ENCODE data around the gene P2RY2. TPM values are rescaled to one million over a fixed set of nuclear protein-coding genes. Genes with fewer than 3 reads are reported as not detected.

P2RY2 gene
- total RNA-seq, 4 donors from 2014 or later, result 0.17 to 0.57 TPM; not detected in 2

DNA sequence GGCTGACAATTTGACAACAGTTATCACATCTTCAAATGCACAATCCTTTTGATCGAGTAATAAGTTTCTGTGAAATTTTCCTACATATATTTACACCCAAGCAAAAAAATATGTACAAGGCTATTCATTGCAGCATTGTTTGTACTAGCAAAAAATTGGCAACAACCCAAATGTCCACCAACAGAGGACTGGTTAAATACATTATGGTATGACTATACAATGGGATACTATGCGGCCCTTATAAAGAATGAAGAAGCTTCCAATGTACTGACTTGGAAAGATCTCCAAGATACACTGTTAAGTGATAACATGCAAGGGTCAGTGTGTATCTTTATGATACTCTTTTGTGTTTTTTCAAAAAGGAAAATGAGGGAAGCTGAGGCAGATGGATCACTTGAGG lies 8.2 kb upstream of the P2RY2 start:
- TF ChIP-seq, protein P1, sequence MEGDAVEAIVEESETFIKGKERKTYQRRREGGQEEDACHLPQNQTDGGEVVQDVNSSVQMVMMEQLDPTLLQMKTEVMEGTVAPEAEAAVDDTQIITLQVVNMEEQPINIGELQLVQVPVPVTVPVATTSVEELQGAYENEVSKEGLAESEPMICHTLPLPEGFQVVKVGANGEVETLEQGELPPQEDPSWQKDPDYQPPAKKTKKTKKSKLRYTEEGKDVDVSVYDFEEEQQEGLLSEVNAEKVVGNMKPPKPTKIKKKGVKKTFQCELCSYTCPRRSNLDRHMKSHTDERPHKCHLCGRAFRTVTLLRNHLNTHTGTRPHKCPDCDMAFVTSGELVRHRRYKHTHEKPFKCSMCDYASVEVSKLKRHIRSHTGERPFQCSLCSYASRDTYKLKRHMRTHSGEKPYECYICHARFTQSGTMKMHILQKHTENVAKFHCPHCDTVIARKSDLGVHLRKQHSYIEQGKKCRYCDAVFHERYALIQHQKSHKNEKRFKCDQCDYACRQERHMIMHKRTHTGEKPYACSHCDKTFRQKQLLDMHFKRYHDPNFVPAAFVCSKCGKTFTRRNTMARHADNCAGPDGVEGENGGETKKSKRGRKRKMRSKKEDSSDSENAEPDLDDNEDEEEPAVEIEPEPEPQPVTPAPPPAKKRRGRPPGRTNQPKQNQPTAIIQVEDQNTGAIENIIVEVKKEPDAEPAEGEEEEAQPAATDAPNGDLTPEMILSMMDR (IDR thresholded peaks at IDR 0.05; ENCODE audit: low read depth), result no peak

DNA sequence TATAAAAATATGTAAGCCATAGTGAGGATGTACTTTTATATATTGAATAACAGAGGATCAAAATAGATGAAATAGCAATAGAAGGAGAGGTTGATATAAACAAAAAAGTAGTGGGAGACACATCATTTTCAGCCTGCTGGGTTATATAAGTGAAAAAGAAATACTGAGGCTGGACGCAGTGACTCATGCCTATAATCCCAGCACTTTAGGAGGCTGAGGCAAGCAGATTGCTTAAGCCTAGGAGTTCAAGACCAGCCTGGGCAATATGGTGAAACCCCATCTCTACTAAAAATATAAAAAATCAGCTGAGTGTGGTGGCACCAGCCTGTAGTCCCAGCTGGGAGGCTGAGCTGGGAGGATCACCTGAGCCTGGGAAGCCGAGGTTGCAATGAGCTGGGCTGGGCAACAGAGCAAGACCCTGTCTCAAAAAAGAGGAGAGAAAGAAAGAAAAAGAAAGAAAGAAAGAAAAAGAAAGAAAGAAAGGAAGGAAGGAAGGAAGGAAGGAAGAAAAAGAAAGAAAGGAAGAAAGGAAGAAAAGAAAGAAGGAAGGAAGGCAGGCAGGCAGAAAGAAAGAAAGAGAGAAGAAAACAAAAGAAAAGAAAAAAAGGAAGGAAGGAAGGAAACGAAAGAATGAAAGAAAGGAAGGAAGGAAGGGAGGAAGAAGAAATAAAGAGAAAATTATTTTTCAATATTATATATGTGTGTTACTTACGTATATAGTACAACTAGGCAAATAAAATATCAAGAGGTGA lies 7.0 kb upstream of the P2RY2 start:
- TF ChIP-seq, protein P1 (IDR thresholded peaks at IDR 0.05; ENCODE audit: low read depth), result no peak

DNA sequence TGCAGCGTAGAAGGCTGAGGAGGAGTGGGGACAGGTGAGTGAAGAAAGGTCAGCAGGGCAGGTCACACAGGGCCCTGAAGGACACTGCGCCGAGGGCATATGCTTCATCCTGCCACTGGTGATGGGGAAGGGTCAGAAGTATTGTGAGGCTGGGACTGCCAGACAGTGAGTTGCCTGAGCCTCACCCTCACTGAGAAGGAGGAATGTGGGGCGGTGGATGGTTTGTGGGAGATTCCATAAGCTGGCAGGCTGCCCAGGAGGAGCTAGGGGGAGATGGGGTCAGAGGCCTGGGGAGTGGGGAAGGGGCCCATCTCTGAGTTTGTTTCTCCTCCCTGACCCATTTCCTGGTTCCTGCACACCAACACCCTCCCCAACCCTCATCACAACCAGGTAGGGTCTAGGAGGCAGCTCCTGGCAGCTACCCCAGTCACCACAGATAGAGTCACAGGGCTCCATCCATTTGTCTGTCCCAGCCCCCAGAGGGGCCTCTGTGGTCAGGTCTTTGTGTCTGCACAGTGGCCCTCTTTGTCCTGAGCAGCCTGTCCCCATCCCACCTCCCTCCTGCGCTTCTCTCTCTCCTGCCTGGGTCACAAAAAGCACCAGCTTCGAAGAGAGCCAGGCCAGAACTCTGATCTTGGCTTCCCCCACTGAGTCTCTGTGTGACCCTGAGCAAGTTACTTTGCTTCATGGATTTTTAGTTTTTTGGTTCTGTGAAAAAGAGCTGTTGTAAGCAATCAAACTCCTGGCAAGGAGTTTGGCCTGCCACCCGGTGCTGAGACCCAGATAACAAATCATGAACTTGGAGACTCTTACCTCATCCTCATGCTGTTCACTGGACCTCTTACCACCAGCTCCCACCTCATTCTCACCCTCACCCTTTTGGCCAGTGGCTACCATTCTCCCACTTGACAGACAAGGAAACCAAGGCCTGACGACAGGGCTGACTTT lies 4.6 kb upstream of the P2RY2 start:
- TF ChIP-seq, protein P1 (IDR thresholded peaks at IDR 0.05; ENCODE audit: low read depth), result no peak

DNA sequence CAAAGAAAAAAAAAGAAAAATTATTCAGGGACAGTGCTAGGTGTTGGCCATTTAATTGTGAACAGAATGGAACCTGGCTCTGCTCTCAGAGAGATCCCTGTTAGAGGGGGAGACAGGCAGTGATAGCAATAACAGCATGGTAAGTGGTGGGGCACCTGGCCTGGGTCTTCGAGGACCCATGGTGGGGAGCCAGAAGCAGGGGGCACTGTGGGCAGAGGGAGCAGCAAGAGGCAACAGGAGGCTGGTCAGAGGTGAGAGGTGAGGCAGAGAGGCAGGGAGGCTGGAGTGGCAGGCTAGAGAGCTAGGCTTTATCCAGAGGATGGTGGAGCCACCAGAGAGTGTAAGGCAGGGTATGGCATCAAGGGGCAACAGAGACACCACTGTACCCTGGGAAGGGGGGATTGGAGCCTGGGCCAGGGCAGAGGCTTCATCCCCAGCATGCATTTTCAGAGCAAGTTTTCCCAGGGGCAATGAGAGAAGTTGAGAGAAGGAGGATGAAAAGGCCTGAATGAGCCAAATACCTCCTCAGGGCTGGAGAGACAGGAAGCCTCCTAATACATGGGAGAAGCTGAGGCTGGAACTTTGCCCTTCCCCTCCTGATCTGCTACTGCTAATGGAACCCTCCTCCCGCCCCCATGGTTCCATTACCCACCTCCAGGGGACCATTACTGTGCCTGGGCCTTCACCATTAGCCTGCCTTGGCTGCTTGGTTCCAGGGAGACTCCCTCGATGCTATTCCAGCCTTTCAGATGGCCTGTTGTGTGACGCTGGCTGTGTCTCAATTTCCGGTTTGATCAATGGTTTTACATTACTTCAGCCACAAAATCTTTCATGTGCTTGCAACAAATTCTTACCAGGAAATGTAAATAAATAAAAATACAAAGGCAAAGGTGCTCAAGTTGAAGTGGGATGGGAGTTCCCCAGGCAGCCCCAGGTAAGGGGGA lies 2.6 kb upstream of the P2RY2 start:
- TF ChIP-seq, protein P1 (IDR thresholded peaks at IDR 0.05; ENCODE audit: low read depth), result no peak

DNA sequence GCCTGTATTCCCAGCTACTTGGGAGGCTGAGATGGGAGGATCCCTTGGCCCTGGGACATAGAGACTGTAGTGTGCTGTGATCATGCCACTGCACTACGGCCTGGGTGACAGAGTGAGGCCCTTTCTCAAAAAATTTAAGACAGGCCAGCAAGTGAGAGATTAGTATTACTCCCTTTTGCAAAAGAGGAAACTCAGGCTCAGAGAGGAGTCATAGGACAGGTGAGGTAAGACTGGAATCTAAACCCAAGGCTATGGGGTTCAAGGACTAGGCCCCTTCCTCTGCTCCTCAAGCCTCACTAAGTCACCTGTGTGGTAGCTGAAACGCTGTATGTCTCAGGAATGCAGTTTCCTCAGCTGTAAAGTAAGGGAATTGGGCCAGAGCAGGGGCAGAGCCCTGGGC lies 1.6 kb upstream of the P2RY2 start:
- TF ChIP-seq, protein P1 (IDR thresholded peaks at IDR 0.05; ENCODE audit: low read depth), result no peak

DNA sequence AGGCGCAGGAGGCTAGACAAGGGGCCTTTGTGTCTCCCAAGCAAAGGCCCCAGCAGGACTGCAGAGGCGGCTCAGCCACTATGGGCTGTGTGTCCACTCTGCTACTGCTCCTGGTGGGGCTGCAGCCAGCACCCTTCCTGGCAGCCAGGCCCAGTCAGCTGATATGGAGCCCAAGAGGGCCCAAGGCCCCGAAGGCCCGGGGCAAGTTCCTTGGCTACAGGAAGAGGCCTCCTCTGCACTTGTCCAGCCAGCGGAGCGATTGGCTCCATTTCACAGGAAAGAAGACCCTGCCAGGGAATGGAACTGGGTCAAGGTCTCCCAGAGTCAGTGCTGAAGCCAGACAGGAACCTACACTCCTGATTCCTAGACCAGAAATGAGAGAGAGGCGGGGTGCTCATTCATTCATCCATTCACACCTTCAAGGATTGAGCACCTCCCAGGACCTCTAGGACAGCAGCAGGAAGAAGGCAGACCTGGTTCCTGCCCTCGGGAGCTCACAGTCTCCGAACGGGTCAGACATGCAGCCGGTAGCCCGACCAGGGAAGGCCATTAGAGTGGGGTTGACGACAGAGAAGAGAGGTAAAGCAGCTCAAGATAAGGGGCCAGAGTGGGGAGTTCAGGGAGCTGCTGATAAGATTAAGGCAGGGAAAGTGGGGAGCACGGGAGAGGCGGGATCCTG lies 811 bp upstream of the P2RY2 start:
- TF ChIP-seq, protein P1 (IDR thresholded peaks at IDR 0.05; ENCODE audit: low read depth), result no peak
